GM18861 (cell line): ENCODE measurements around the gene NME2.
"Not testable (repeated sequence)": the region's sequence is repeated elsewhere in the genome, so short reads cannot be mapped to it uniquely, and the experiment has no call there.

Experiments
- ATAC-seq: cut with Tn5 transposase; IDR thresholded peaks from one replicate; pipeline ENCODE4 v1.9.1; 2021; ENCODE audit not compliant: unreplicated experiment

The NME2 gene

GRCh38 chr17:51152766-51153209 is 13.4 kb upstream of the NME2 start:
- no peak for ATAC-seq

DNA sequence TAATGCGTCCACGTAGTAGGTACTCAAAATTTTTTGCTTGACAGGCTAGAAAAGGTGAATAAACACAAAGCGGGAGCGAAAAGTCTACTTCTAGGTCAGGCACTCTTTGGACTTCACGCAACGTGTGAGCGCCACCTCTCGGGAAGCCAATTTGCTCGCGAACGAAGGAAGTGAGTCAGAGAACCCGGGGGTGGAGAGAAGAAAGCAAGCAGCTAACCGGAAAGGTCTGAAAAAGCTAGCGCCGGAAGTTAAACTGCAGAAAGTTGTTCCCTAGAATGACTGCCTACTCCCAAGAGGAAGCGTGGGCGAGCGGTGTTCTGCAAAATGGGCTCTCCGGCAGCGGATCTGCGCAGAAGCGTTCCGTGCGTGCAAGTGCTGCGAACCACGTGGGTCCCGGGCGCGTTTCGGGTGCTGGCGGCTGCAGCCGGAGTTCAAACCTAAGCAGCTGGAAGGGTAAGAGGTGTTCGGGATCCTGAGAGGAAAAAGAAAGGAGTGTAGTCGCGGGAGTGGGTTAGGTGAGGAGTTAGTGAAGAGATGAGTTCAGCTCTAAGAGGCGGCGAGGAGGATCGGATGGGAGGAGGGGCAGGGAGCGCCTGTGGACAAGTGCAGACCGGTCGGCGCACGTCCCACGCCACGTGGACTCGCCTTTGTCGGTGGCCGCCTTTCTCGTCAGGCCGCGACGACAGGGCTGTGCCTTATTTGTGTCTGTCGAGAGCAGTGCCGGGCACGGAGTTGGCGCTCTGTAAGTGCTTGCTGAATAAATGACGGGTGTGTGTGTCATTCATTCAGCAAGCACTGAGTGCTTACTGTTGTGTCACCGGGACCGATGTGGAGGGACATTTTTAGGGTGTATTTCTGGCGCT is 12.8 kb upstream of the NME2 start, which contains the start of gene NME1:
Gene NME1, plus strand, starts transcription at position 350 of the 863 bp plus-strand sequence. CDS start 2,096 bp downstream, outside the sequence.
- peak; percentile 92 for ATAC-seq

DNA sequence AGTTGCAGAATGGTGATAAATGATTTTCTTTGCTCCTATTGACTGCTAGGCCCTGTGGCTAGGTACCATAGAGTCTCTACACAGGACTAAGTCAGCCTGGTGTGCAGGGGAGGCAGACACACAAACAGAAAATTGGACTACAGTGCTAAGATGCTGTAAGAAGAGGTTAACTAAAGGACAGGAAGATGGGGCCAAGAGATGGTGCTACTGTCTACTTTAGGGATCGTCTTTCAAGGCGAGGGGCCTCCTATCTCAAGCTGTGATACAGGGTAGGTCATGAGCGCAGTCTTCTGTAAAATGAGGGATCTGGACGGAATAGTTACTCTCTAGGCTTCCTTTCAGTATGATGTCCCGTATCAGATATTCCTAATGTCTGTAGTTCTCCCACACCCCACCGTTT is 12.0 kb upstream of the NME2 start:
- no peak for ATAC-seq

- no peak for ATAC-seq
Observed at GRCh38 chr17:51155416-51155815, 10.8 kb upstream of the NME2 start.

GRCh38 chr17:51159604-51160003 is 6.6 kb upstream of the NME2 start:
- ATAC-seq, result no peak

DNA sequence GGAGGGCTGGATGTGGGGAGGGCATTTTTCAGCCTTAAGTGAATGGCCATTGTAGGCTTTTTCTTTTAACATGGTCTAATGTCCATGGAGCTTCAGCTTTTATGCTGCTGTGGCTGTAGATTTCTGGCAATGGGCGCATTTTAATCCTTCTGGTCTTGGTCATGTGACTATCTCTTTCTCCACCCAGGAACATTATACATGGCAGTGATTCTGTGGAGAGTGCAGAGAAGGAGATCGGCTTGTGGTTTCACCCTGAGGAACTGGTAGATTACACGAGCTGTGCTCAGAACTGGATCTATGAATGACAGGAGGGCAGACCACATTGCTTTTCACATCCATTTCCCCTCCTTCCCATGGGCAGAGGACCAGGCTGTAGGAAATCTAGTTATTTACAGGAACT is 4.7 kb upstream of the NME2 start:
- ATAC-seq, result no peak

- no peak for ATAC-seq
Observed at GRCh38 chr17:51164911-51165679, 1.1 kb upstream of the NME2 start.

GRCh38 chr17:51165680-51166197 is 472 bp upstream of the NME2 start:
- ATAC-seq, result no peak

GRCh38 chr17:51166987-51167931 is 1.0 kb downstream of the NME2 start:
- ATAC-seq, result peak; percentile 37

GRCh38 chr17:51169340-51169739 is 3.1 kb downstream of the NME2 start:
- ATAC-seq, result no peak

DNA sequence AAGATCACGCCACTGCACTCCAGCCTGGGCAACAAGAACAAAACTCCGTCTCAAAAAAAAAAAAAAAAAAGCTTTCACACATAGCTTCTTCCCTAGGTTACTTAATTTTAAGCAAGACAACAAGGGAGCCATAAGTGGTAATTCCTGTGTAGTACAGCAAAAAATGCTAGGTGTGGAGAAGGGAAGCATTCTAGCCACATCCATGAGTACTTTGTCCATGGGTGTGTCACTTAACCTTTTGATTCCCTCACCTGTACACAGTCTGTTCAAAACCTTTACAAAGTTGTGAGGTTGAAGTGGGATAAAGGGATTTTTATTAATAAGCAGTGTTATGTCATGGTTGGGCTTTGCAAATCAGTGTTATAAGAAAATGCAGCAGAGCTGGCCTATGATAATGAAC is 4.5 kb downstream of the NME2 start:
- no peak for ATAC-seq

DNA sequence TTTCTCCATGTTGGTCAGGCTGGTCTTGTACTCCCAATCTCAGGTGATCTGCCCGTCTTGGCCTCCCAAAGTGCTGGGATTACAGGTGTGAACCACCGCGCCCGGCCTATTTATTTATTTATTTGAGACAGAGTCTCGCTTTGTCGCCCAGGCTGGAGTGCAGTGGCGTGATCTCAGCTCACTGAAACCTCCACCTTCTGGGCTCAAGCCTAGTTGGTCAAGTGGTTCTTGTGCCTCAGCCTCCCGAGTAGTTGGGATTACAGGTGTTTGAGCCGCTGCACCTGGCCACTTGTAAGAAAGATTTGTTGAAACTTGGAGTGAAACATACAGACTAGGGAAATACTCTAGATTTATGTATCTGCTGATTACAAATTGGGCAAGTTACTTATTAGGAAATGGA is 5.8 kb downstream of the NME2 start:
- ATAC-seq, result not testable (repeated sequence)

DNA sequence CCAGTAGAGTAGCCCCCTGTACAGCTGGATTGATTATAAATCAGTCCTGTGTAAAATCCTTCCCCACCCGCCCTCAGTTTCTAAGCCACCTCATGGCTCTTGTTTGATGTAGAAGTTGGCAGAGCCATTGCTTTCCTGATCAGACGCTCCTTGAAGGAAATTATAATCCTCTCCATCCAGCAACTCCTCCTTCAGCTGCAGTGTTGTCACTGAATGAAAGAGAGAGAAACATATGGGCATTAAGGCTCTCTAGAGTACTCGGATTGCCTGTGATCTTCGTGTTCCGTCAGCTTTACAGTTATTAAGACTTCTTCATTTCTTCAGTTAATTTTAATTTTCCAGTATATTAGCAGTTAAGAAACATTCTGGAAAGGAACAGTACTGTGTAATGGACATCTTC is 14.3 kb downstream of the NME2 start:
- ATAC-seq, result no peak

DNA sequence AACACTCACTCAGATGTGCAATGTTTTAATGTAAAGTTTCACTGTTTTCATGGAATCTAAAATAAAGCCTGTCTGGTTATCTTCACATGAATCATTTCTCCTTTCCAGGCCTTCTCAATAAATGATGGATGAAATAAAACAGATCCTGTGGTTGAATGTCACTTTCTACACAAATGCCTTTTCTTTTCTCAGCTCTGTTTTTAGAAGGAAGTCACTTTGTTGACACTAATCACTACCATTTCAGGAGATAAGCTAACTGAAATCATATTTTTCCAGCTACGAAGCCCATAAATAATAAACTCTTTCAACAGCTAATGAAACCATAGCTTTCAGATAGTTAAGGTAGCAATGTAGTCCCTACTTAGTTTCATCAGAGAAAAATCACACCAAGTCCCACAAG is 17.9 kb downstream of the NME2 start:
- no peak for ATAC-seq

DNA sequence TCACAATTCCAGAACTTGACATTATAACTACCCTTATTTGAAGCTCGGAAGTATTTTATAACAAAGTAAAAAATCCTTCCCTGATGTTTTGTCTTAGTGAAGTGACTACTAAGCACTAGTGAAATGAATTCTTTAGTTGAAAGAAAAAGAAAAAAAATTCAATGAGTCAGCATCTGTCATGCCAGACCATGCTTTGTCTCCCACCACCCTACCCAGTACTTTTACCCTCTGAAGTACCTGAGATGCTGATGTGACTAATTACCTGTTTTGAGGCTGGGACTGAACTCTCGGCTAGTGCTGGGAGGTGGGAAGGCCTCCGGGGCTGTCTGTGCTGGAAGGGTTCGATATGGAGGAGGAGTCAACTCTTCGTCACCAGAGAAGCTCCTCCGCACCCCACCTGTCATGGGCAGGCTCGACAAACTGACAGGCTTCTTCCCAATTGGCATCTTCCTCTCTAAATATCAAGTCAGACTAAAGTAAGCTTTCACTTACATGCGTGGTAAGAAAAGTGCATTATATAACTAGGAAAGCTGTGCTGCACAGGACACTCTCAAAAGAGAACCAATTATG is 19.6 kb downstream of the NME2 start:
- ATAC-seq, result no peak

GRCh38 chr17:51188271-51188833 is 22.1 kb downstream of the NME2 start:
- ATAC-seq, result no peak

- no peak for ATAC-seq
Observed at GRCh38 chr17:51189162-51189561, 23.0 kb downstream of the NME2 start.

DNA sequence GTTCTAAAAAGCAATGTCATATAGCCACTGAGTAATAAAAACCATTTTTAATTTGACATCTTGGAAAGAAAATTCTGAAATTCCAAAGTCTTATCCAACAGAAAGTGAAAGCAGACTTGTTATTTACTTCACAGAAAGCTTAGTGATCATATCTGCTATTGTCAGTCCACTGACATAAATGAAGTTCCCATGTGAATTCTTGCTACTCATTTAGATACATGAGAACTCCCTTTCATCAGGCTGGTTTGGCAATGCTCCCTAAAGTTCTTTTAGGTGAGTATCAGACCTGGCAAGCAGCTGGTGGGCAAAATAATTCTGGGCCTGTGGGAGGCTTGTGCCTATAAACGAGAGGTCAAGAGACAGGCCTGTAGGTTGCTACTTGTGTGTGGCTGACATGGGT is 23.4 kb downstream of the NME2 start:
- ATAC-seq, result no peak

DNA sequence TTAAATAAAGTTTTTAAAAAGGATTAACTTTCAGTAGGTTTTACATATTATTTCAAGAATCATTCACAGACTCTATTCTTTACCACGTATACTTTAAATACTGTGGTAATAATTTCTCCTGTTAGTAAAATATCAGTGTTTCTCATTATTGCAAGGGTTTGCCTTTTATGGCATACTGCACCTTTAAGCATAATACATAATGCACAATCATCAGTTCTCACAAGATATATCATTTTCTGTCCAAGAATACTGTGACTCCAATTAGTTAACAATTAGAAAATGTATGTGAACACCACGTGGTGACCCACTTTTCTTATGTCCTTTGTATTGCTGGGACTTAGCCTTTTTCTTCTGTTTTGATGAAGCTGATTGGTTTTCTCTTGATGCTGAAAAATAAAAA is 25.7 kb downstream of the NME2 start:
- no peak for ATAC-seq

DNA sequence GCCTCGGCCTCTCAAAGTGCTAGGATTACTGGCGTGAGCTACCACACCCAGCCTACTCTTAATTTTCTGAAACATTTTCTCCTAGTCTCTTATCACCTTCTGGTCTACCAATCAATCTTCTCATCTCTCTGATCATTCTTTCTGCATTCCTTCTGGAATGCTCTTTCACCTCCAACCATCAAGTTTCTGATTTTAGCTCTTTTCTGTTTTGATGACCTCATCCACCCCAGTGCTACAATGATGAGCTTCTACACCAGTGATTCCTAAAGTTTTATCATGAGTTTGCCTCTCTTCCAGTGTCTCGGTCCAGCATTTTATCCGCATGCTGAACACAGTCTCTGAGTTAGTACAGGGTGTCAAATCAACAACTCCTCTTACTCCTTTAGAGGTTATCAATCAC is 31.5 kb downstream of the NME2 start:
- no peak for ATAC-seq
